Lower lobe of right lung (tissue), 2 donors: ENCODE measurements around the gene CCDC194. TPM values are rescaled to one million over a fixed set of nuclear protein-coding genes. Genes with fewer than 3 reads are reported as not detected.
A peak's percentile ranks its signal among the peaks of the same experiment; 100 is the strongest.

Experiments used
- ATAC-seq, 2 donors: fragments of 200-7000 bp; cut with Tn5 transposase; one replicate each; pipeline ENCODE4 v1.9.1; 2020 to 2022; ENCODE audit warnings: mild to moderate bottlenecking in 2 of 2, moderate library complexity in 2 of 2
- DNase-seq: peaks from one replicate; pipeline ENCODE4 v3.0.0-alpha.2; 2020
- H3K27ac ChIP-seq: fragments of 200-600 bp; one replicate; pipeline ENCODE4 v1.8.0; 2022
- H3K27me3 ChIP-seq: fragments of 200-600 bp; one replicate; pipeline ENCODE4 v1.8.0; 2022; ENCODE audit warnings: low read depth
- H3K36me3 ChIP-seq: fragments of 200-600 bp; one replicate; pipeline ENCODE4 v1.8.0; 2022; ENCODE audit warnings: mild to moderate bottlenecking
- H3K4me1 ChIP-seq: fragments of 200-600 bp; one replicate; pipeline ENCODE4 v1.8.0; 2022
- H3K4me3 ChIP-seq: fragments of 200-600 bp; one replicate; pipeline ENCODE4 v1.8.0; 2022; ENCODE audit warnings: mild to moderate bottlenecking
- H3K9me3 ChIP-seq: fragments of 200-600 bp; one replicate; pipeline ENCODE4 v1.8.0; 2022
- intact Hi-C: fragments of 100-400 bp; cut with DNase I; formaldehyde crosslinking; loops from one replicate; pipeline ENCODE4 v1.11.0; 2022
- total RNA-seq: library from RNA; stranded (reverse); fragmentation: NEBNext Ultra II Directional; extraction: Animal tissue kit (Norgen Biotek cat#: 25700); gene quantifications from one replicate; pipeline ENCODE4 v1.2.1, GENCODE V29; 2021
- TF ChIP-seq, protein P1 (sequence below): fragments of 200-600 bp; IDR thresholded peaks from one replicate; pipeline ENCODE4 v1.8.0; 2022; ENCODE audit warnings: antibody characterized with exemption, mild to moderate bottlenecking
- donor health status: DM: no; HTN: yes; CAD: no; lungs with severe emphysema.

Gene CCDC194
- total RNA-seq, 1 donor from 2014 or later = 1.5 TPM

- Histone ChIP-seq H3K36me3 (no peaks in the 10 kb centered on the region), H3K27ac (peak overlapping the region; percentile 26), H3K27me3 (peaks cover 4% of the 10 kb centered on the region), H3K4me1 (peaks cover 31% of the 10 kb centered on the region), H3K4me3 (peak overlapping the region; percentile 50), H3K9me3 (no peaks in the 10 kb centered on the region)
- TF ChIP-seq, protein P1, sequence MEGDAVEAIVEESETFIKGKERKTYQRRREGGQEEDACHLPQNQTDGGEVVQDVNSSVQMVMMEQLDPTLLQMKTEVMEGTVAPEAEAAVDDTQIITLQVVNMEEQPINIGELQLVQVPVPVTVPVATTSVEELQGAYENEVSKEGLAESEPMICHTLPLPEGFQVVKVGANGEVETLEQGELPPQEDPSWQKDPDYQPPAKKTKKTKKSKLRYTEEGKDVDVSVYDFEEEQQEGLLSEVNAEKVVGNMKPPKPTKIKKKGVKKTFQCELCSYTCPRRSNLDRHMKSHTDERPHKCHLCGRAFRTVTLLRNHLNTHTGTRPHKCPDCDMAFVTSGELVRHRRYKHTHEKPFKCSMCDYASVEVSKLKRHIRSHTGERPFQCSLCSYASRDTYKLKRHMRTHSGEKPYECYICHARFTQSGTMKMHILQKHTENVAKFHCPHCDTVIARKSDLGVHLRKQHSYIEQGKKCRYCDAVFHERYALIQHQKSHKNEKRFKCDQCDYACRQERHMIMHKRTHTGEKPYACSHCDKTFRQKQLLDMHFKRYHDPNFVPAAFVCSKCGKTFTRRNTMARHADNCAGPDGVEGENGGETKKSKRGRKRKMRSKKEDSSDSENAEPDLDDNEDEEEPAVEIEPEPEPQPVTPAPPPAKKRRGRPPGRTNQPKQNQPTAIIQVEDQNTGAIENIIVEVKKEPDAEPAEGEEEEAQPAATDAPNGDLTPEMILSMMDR = no peak
- intact Hi-C loops = loop anchor here (5.0 kb wide), 1 partner anchor 43 kb away; no protein-coding TSS in a partner anchor
- peak in 1 of 2 donors; percentile 3 for ATAC-seq
- no peak for DNase-seq
Measured at GRCh38 chr19:17389957-17390664, 3.9 kb downstream of the CCDC194 start.

- peaks cover 4% of the 10 kb centered on the region for H3K27me3 ChIP-seq
- H3K4me3 ChIP-seq = no peak overlapping the region
- intact Hi-C loops = loop anchor here (5.0 kb wide), 1 partner anchor 42 kb away; no protein-coding TSS in a partner anchor
- TF ChIP-seq, protein P1 = no peak
- DNase-seq = no peak
- H3K4me1 ChIP-seq = peaks cover 25% of the 10 kb centered on the region
- H3K9me3 ChIP-seq = no peaks in the 10 kb centered on the region
- H3K27ac ChIP-seq = no peak overlapping the region
- no peaks in the 10 kb centered on the region for H3K36me3 ChIP-seq
- ATAC-seq = no peak
Measured at GRCh38 chr19:17389288-17389687, 4.7 kb downstream of the CCDC194 start.

DNA sequence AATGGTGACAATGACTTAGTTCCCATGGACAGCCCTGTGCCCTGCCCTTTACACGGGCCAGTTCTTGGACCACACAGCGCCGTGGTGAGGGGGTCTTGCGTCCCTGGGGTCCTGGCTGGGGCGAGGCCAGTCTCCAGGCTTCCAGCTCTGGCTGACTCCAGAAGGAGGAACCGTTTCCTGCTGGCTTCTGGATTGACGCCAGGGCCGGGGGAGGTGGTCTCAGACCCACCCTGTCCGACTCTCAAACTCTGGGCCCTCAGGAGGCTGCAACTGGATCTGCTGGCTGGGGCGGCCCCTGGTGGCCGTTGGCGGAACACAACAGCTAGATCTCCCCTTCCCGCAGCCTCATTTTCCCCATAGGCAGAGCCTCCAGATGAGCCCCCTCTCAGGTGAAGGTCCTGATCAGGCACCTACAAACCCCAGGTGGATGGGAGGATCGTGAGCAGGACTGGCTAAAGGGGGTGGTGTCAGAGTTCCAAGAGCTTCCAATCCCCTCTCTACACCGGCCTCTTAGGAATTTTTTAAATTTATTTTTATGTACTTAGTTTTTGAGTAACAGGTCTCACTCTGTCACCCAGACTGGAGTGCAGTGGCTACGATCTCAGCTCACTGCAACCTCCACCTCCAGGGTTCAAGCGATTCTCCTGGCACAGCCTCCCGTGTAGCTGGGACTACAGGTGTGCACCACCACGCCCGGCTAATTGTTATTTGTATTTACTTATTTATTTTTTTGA is 8.0 kb downstream of the CCDC194 start:
- TF ChIP-seq, protein P1 = peak; percentile 94
- DNase-seq (peak; percentile 79), ATAC-seq (peak; percentile 62 to 69)
- intact Hi-C loops = loop anchor here (5.0 kb wide), 1 partner anchor 39 kb away; no protein-coding TSS in a partner anchor
- no peaks in the 10 kb centered on the region for H3K9me3 ChIP-seq
- no peak overlapping the region for H3K27ac ChIP-seq
- peaks cover 22% of the 10 kb centered on the region for H3K4me1 ChIP-seq
- H3K36me3 ChIP-seq = no peaks in the 10 kb centered on the region
- no peak overlapping the region for H3K4me3 ChIP-seq
- H3K27me3 ChIP-seq = no peaks in the 10 kb centered on the region

- Histone ChIP-seq H3K36me3 (no peaks in the 10 kb centered on the region), H3K4me3 (no peak overlapping the region), H3K4me1 (peaks cover 31% of the 10 kb centered on the region), H3K9me3 (no peaks in the 10 kb centered on the region), H3K27ac (no peak overlapping the region), H3K27me3 (peaks cover 3% of the 10 kb centered on the region)
- ATAC-seq (no peak), DNase-seq (no peak)
- TF ChIP-seq, protein P1 = no peak
- intact Hi-C loops = no loop called here
Measured at GRCh38 chr19:17380426-17381138, 13.4 kb downstream of the CCDC194 start.

- DNase-seq (no peak), ATAC-seq (no peak)
- H3K27ac ChIP-seq = no peak overlapping the region
- TF ChIP-seq, protein P1 = no peak
- peaks cover 3% of the 10 kb centered on the region for H3K27me3 ChIP-seq
- no peaks in the 10 kb centered on the region for H3K36me3 ChIP-seq
- intact Hi-C loops = no loop called here
- no peak overlapping the region for H3K4me3 ChIP-seq
- H3K4me1 ChIP-seq = peaks cover 31% of the 10 kb centered on the region
- H3K9me3 ChIP-seq = no peaks in the 10 kb centered on the region
Measured at GRCh38 chr19:17379221-17379631, 14.8 kb downstream of the CCDC194 start.
